Mucosa of descending colon (tissue), 3 donors: ENCODE results near the gene RHOG. TPM values are rescaled to one million over a fixed set of nuclear protein-coding genes. Genes with fewer than 3 reads are reported as not detected.
"Not testable (repeated sequence)": the region's sequence is repeated elsewhere in the genome, so short reads cannot be mapped to it uniquely, and the experiment has no call there.

ENCODE experiments used
- ATAC-seq: fragments of 200-7000 bp; cut with Tn5 transposase; one replicate; pipeline ENCODE4 v1.9.1; 2020; ENCODE audit warnings: mild to moderate bottlenecking, moderate library complexity
- DNase-seq, 3 donors: peaks; one replicate each; pipeline ENCODE4 v3.0.0-alpha.2; 2020
- H3K36me3 ChIP-seq: fragments of 200-600 bp; one replicate; pipeline ENCODE4 v1.8.0; 2021; ENCODE audit warnings: low read depth, mild to moderate bottlenecking
- H3K4me1 ChIP-seq: fragments of 200-600 bp; one replicate; pipeline ENCODE4 v1.8.0; 2021; ENCODE audit warnings: low read depth, mild to moderate bottlenecking
- H3K4me3 ChIP-seq: fragments of 200-600 bp; one replicate; pipeline ENCODE4 v1.8.0; 2021; ENCODE audit warnings: mild to moderate bottlenecking
- H3K9me3 ChIP-seq: fragments of 200-600 bp; one replicate; pipeline ENCODE4 v1.8.0; 2021; ENCODE audit warnings: mild to moderate bottlenecking
- intact Hi-C, 2 donors: fragments of 100-400 bp; cut with DNase I in 1 of 2; cut with micrococcal nuclease in 1 of 2; formaldehyde crosslinking; loops; one replicate each; pipeline versions ENCODE4 v1.11.0 to v1.11.1; 2022; cut with DNase I, micrococcal nuclease
- total RNA-seq, 3 donors: library from RNA; stranded (reverse); fragmentation: NEBNext Ultra II Directional in 2 of 3; extraction: Animal tissue kit (Norgen Biotek cat#: 25700) in 2 of 3; gene quantifications; one replicate each; pipeline versions ENCODE4 v1.2.1 to v1.2.4, GENCODE V29; 2021 to 2023
- TF ChIP-seq, protein P1 (sequence below): fragments of 200-600 bp; IDR thresholded peaks from one replicate; pipeline ENCODE4 v1.8.0; 2022; ENCODE audit warnings: antibody characterized with exemption, mild to moderate bottlenecking
- donor health status: DM: no; HTN: no; CAD: no; lungs with moderate emphysema.
- donor health status: DM: no; HTN: no; CAD: no.
- donor health status: DM: no; HTN: yes; CAD: no.

RHOG gene
- total RNA-seq, 3 donors from 2014 or later: 62.7 to 77.2 (median 74.1) TPM

- DNase-seq (no peak), ATAC-seq (no peak)
- Histone ChIP-seq H3K9me3 (no peaks in the 10 kb centered on the region), H3K36me3 (no peaks in the 10 kb centered on the region), H3K4me1 (no peaks in the 10 kb centered on the region), H3K4me3 (no peak overlapping the region)
- TF ChIP-seq, protein P1, sequence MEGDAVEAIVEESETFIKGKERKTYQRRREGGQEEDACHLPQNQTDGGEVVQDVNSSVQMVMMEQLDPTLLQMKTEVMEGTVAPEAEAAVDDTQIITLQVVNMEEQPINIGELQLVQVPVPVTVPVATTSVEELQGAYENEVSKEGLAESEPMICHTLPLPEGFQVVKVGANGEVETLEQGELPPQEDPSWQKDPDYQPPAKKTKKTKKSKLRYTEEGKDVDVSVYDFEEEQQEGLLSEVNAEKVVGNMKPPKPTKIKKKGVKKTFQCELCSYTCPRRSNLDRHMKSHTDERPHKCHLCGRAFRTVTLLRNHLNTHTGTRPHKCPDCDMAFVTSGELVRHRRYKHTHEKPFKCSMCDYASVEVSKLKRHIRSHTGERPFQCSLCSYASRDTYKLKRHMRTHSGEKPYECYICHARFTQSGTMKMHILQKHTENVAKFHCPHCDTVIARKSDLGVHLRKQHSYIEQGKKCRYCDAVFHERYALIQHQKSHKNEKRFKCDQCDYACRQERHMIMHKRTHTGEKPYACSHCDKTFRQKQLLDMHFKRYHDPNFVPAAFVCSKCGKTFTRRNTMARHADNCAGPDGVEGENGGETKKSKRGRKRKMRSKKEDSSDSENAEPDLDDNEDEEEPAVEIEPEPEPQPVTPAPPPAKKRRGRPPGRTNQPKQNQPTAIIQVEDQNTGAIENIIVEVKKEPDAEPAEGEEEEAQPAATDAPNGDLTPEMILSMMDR: no peak
- intact Hi-C loops: no loop called here
Observed at GRCh38 chr11:3822312-3822711, 18.4 kb downstream of the RHOG start.

GRCh38 chr11:3820971-3821370 is 19.8 kb downstream of the RHOG start:
- intact Hi-C loops: no loop called here
- Histone ChIP-seq H3K4me3 (no peak overlapping the region), H3K4me1 (no peaks in the 10 kb centered on the region), H3K9me3 (no peaks in the 10 kb centered on the region), H3K36me3 (no peaks in the 10 kb centered on the region)
- ATAC-seq (no peak), DNase-seq (no peak)
- TF ChIP-seq, protein P1: no peak

DNA sequence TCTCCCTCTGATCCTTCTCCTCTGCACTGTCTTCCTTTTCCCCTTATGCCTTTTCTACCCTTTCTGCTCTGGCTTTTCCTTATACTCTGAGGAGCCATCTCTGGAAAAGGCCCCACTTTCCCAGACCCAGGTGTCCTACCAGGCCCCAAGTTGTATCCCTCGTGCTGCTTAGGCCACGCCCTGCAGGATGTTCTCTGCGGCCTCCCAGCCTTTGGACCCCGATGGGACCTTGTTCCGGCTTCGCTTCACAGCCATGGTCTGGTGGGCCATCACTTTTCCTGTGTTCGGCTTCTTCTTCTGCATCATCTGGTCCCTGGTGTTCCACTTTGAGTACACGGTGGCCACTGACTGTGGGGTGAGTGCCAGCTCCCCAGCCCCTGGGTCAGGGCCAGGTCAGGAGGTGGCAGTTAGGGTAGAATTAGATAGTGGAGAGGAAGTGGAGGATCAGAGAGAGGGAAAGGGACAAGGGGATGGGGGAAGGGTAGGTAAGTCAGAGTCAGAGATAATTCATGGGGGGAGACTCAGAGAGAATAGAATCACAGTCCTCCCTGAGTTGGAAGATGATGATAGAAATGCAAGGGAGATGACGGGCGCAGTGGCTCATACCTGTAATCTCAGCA is 23.5 kb downstream of the RHOG start:
- H3K4me3 ChIP-seq: no peak overlapping the region
- no peaks in the 10 kb centered on the region for H3K36me3 ChIP-seq
- ATAC-seq: no peak
- TF ChIP-seq, protein P1: no peak
- H3K9me3 ChIP-seq: no peaks in the 10 kb centered on the region
- no peaks in the 10 kb centered on the region for H3K4me1 ChIP-seq
- no peak for DNase-seq
- intact Hi-C loops: no loop called here

DNA sequence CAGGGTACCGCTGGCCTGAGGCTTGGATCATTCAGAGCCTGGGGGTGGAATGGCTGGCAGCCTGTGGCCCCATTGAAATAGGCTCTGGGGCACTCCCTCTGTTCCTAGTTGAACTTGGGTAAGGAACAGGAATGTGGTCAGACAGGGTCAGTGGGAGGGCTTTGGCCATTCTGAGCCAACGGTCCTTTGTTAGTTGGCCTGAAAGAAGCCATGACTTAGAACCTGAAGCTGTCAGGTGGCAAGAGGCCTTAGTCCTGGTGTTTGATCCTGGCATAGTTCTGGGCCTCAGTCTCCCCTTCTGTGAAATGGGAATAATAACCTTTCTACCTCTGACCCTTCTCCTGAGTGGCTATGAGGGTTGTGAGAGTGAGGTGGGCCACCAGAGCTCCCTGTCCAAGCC is 24.1 kb downstream of the RHOG start:
- intact Hi-C loops: no loop called here
- H3K36me3 ChIP-seq: no peaks in the 10 kb centered on the region
- DNase-seq (no peak), ATAC-seq (no peak)
- no peaks in the 10 kb centered on the region for H3K4me1 ChIP-seq
- TF ChIP-seq, protein P1: no peak
- no peak overlapping the region for H3K4me3 ChIP-seq
- no peaks in the 10 kb centered on the region for H3K9me3 ChIP-seq

DNA sequence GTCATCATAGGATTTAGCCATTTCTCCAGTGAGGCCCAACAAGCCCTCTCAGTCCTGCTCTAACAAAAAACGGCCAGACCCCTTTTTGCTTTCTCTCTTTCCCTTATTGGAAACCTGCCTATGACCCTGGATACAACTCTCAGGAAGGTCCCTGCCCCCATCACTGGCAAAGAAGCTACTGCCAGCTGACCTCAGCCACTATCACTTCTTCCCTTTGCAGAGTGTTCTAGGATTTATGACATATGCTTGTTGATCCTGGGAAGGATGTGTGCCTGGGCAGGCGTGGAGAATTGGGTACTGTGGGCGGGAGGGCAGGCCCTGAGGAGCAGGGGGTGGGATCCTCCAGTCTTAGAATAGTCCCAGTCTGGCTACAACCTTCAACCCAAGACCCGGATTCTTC is 24.9 kb downstream of the RHOG start:
- Histone ChIP-seq H3K9me3 (no peaks in the 10 kb centered on the region), H3K36me3 (no peaks in the 10 kb centered on the region), H3K4me3 (no peak overlapping the region), H3K4me1 (no peaks in the 10 kb centered on the region)
- no peak for DNase-seq
- no peak for ATAC-seq
- intact Hi-C loops: no loop called here
- TF ChIP-seq, protein P1: no peak

- DNase-seq, H3K36me3 ChIP-seq, intact Hi-C loops: not testable (repeated sequence)
Observed at GRCh38 chr11:3814832-3815231, 25.9 kb downstream of the RHOG start.

More at GRCh38 chr11:3814832-3815231, 25.9 kb downstream of the RHOG start:
- H3K9me3 ChIP-seq, H3K4me3 ChIP-seq, H3K4me1 ChIP-seq, ATAC-seq: not testable (repeated sequence)
